Loucy (cell line): ENCODE results near the gene LMNTD2.

Experiments
- H2AFZ ChIP-seq: fragments of 200-600 bp; sonication (generic); 2 replicates; pipeline ENCODE4 v1.6.0; 2016; ENCODE audit warnings: antibody characterized with exemption, mild to moderate bottlenecking, low read length, moderate library complexity
- H3F3A ChIP-seq: fragments of 200-600 bp; 2 replicates; pipeline ENCODE4 v1.6.0; 2016; ENCODE audit warnings: antibody characterized with exemption, low read depth, mild to moderate bottlenecking
- H3K27me3 ChIP-seq: fragments of 200-600 bp; sonication (generic); 2 replicates; pipeline ENCODE4 v1.6.1; 2014; ENCODE audit warnings: low read length, mild to moderate bottlenecking; ENCODE audit not compliant: insufficient read depth, poor library complexity, severe bottlenecking
- H3K36me3 ChIP-seq: fragments of 200-600 bp; sonication (generic); 2 replicates; pipeline ENCODE4 v1.6.1; 2016; ENCODE audit warnings: low read length; ENCODE audit not compliant: insufficient read depth
- H3K4me1 ChIP-seq: fragments of 200-600 bp; sonication (generic); 2 replicates; pipeline ENCODE4 v1.5.1; 2014; ENCODE audit warnings: low read length, mild to moderate bottlenecking; ENCODE audit not compliant: insufficient read depth, poor library complexity, severe bottlenecking
- H3K4me2 ChIP-seq: fragments of 200-600 bp; sonication (generic); 2 replicates; pipeline ENCODE4 v1.6.0; 2014; ENCODE audit warnings: antibody characterized with exemption, low read length, low read depth, mild to moderate bottlenecking; ENCODE audit not compliant: poor library complexity, severe bottlenecking
- H3K4me3 ChIP-seq: fragments of 200-600 bp; sonication (generic); 2 replicates; pipeline ENCODE4 v1.5.1; 2014; ENCODE audit warnings: low read length, mild to moderate bottlenecking, mixed read lengths; ENCODE audit not compliant: poor library complexity, severe bottlenecking
- H3K79me2 ChIP-seq: fragments of 200-600 bp; sonication (generic); 2 replicates; pipeline ENCODE4 v1.6.1; 2014; ENCODE audit warnings: low read length; ENCODE audit not compliant: insufficient read depth
- H3K9ac ChIP-seq: fragments of 200-600 bp; sonication (generic); 2 replicates; pipeline ENCODE4 v1.6.0; 2014; ENCODE audit warnings: mild to moderate bottlenecking, low read depth, low read length, moderate library complexity; ENCODE audit not compliant: poor library complexity, severe bottlenecking
- H3K9me2 ChIP-seq: fragments of 200-600 bp; sonication (generic); replicated peaks from 2 replicates; pipeline ENCODE4 v1.6.1; 2016; ENCODE audit warnings: low read depth, low read length, mixed read lengths
- H3K9me3 ChIP-seq: fragments of 200-600 bp; sonication (generic); 2 replicates; pipeline ENCODE4 v1.6.1; 2014; ENCODE audit warnings: mild to moderate bottlenecking, antibody characterized with exemption, low read length, low read depth; ENCODE audit not compliant: insufficient read depth
- H4K20me1 ChIP-seq: fragments of 200-600 bp; sonication (generic); 2 replicates; pipeline ENCODE4 v1.6.0; 2014; ENCODE audit warnings: antibody characterized with exemption, low read length, mild to moderate bottlenecking; ENCODE audit not compliant: insufficient read depth, poor library complexity, severe bottlenecking
- CTCF ChIP-seq: fragments of 200-600 bp; sonication (generic); conservative IDR thresholded peaks from 2 replicates; pipeline ENCODE4 v1.5.1; 2014; ENCODE audit warnings: mild to moderate bottlenecking, antibody characterized with exemption, low read length
- EZH2phosphoT487 ChIP-seq: fragments of 200-600 bp; IDR thresholded peaks from 2 replicates; pipeline ENCODE4 v1.6.1; 2018; ENCODE audit warnings: antibody characterized with exemption, mild to moderate bottlenecking, moderate library complexity, borderline replicate concordance

LMNTD2 gene

GRCh38 chr11:556662-557256 is 3.8 kb downstream of the LMNTD2 start:
- Histone ChIP-seq H3K9ac (no peak overlapping the region), H3K36me3 (no peaks in the 10 kb centered on the region), H2AFZ (no peak overlapping the region), H3K4me2 (no peak overlapping the region), H3F3A (no peaks in the 10 kb centered on the region), H3K27me3 (no peaks in the 10 kb centered on the region), H4K20me1 (peaks cover 6% of the 10 kb centered on the region), H3K4me1 (peaks cover 18% of the 10 kb centered on the region), H3K79me2 (peaks cover 6% of the 10 kb centered on the region), H3K4me3 (no peak overlapping the region), H3K9me3 (no peaks in the 10 kb centered on the region), H3K9me2 (no peaks in the 10 kb centered on the region)
- TF ChIP-seq EZH2phosphoT487 (no peak), CTCF (no peak)

GRCh38 chr11:555780-556661 is 4.5 kb downstream of the LMNTD2 start:
- H3K9me3 ChIP-seq: no peaks in the 10 kb centered on the region
- peaks cover 12% of the 10 kb centered on the region for H3K4me1 ChIP-seq
- no peaks in the 10 kb centered on the region for H3F3A ChIP-seq
- H3K36me3 ChIP-seq: no peaks in the 10 kb centered on the region
- H3K4me2 ChIP-seq: no peak overlapping the region
- H4K20me1 ChIP-seq: no peaks in the 10 kb centered on the region
- TF ChIP-seq EZH2phosphoT487: no peak
- TF ChIP-seq CTCF: no peak
- H3K79me2 ChIP-seq: no peaks in the 10 kb centered on the region
- H3K9me2 ChIP-seq: no peaks in the 10 kb centered on the region
- H3K9ac ChIP-seq: no peak overlapping the region
- peak overlapping the region; percentile 65 for H3K4me3 ChIP-seq
- no peak overlapping the region for H2AFZ ChIP-seq
- H3K27me3 ChIP-seq: no peaks in the 10 kb centered on the region

GRCh38 chr11:555227-555779 is 5.2 kb downstream of the LMNTD2 start:
- Histone ChIP-seq H3K36me3 (no peaks in the 10 kb centered on the region), H3K4me3 (peak overlapping the region; percentile 65), H2AFZ (peak overlapping the region; percentile 89), H4K20me1 (no peaks in the 10 kb centered on the region), H3K79me2 (no peaks in the 10 kb centered on the region), H3K27me3 (no peaks in the 10 kb centered on the region), H3K4me2 (peak overlapping the region; percentile 50), H3K4me1 (peaks cover 12% of the 10 kb centered on the region), H3K9ac (no peak overlapping the region), H3K9me2 (no peaks in the 10 kb centered on the region), H3F3A (no peaks in the 10 kb centered on the region), H3K9me3 (no peaks in the 10 kb centered on the region)
- TF ChIP-seq EZH2phosphoT487 (no peak), CTCF (no peak)
